ENCODE results near the gene CARD10. TPM values are rescaled to one million over a fixed set of nuclear protein-coding genes. Genes with fewer than 3 reads are reported as not detected.

The CARD10 gene
- total RNA-seq, 2 donors from 2014 or later, result 4.2 to 5.8 TPM

- DNase-seq (ENCODE audit: low spot score), result no peak
- TF ChIP-seq CTCF (IDR thresholded peaks at IDR 0.05), result no peak
- H3K4me3 ChIP-seq, result no peak overlapping the region
- no peak overlapping the region for H3K27ac ChIP-seq
- peaks cover 0 to 39% of the 10 kb centered on the region in 2 donors for H3K4me1 ChIP-seq
- H3K36me3 ChIP-seq, result no peaks in the 10 kb centered on the region
- H3K9me3 ChIP-seq, result no peaks in the 10 kb centered on the region
- H3K27me3 ChIP-seq, result no peaks in the 10 kb centered on the region
Observed at GRCh38 chr22:37516456-37516855, 2.8 kb downstream of the CARD10 start.

- H3K27me3 ChIP-seq, result no peaks in the 10 kb centered on the region
- H3K9me3 ChIP-seq, result no peaks in the 10 kb centered on the region
- no peak overlapping the region for H3K4me3 ChIP-seq
- H3K27ac ChIP-seq, result no peak overlapping the region
- no peak for TF ChIP-seq CTCF (IDR thresholded peaks at IDR 0.05)
- H3K36me3 ChIP-seq, result no peaks in the 10 kb centered on the region
- peaks cover 0 to 35% of the 10 kb centered on the region in 2 donors for H3K4me1 ChIP-seq
- no peak for DNase-seq (ENCODE audit: low spot score)
Observed at GRCh38 chr22:37515901-37516300, 3.3 kb downstream of the CARD10 start.

- TF ChIP-seq CTCF (IDR thresholded peaks at IDR 0.05), result no peak
- no peaks in the 10 kb centered on the region for H3K27me3 ChIP-seq
- H3K36me3 ChIP-seq, result no peaks in the 10 kb centered on the region
- DNase-seq (ENCODE audit: low spot score), result no peak
- peaks cover 0 to 31% of the 10 kb centered on the region in 2 donors for H3K4me1 ChIP-seq
- H3K4me3 ChIP-seq, result no peak overlapping the region
- no peaks in the 10 kb centered on the region for H3K9me3 ChIP-seq
- H3K27ac ChIP-seq, result no peak overlapping the region
Observed at GRCh38 chr22:37514526-37515051, 4.6 kb downstream of the CARD10 start.

- H3K9me3 ChIP-seq, result no peaks in the 10 kb centered on the region
- no peaks in the 10 kb centered on the region for H3K27me3 ChIP-seq
- no peak for DNase-seq (ENCODE audit: low spot score)
- no peak overlapping the region for H3K27ac ChIP-seq
- peaks cover 0 to 38% of the 10 kb centered on the region in 2 donors for H3K4me1 ChIP-seq
- H3K36me3 ChIP-seq, result no peaks in the 10 kb centered on the region
- no peak overlapping the region for H3K4me3 ChIP-seq
- TF ChIP-seq CTCF (IDR thresholded peaks at IDR 0.05), result no peak
Observed at GRCh38 chr22:37511395-37512104, 7.7 kb downstream of the CARD10 start.

- Histone ChIP-seq H3K9me3 (no peaks in the 10 kb centered on the region), H3K27me3 (no peaks in the 10 kb centered on the region), H3K4me1 (peaks cover 0 to 38% of the 10 kb centered on the region in 2 donors), H3K36me3 (no peaks in the 10 kb centered on the region), H3K27ac (peak overlapping the region in 1 of 2 donors; percentile 21), H3K4me3 (no peak overlapping the region)
- no peak for DNase-seq (ENCODE audit: low spot score)
- TF ChIP-seq CTCF (IDR thresholded peaks at IDR 0.05), result no peak
Observed at GRCh38 chr22:37510091-37510490, 9.1 kb downstream of the CARD10 start.

Measured in right atrium auricular region (tissue), 2 donors.